PC-9 (cell line): ENCODE data around the gene KIZ.

ENCODE experiments used
- CTCF ChIP-seq: fragments of 200-600 bp; sonication (generic); conservative IDR thresholded peaks from 2 replicates; pipeline ENCODE4 v1.6.1; 2017; ENCODE audit warnings: mixed run types, antibody characterized with exemption, mild to moderate bottlenecking, moderate library complexity
- EZH2 ChIP-seq: fragments of 200-600 bp; sonication (generic); IDR thresholded peaks from 2 replicates; pipeline ENCODE4 v1.8.0; 2017; ENCODE audit warnings: antibody characterized with exemption, low read depth

- TF ChIP-seq EZH2 (no peak), CTCF (no peak)
Measured at GRCh38 chr20:21090111-21090618, 35.7 kb upstream of the KIZ start.
